HG02610 (cell line): ENCODE results near the gene AK4.

Experiments
- ATAC-seq: cut with Tn5 transposase; IDR thresholded peaks from one replicate; pipeline ENCODE4 v1.9.1; 2021; ENCODE audit warnings: mild to moderate bottlenecking, moderate library complexity; ENCODE audit not compliant: unreplicated experiment

The AK4 gene

DNA sequence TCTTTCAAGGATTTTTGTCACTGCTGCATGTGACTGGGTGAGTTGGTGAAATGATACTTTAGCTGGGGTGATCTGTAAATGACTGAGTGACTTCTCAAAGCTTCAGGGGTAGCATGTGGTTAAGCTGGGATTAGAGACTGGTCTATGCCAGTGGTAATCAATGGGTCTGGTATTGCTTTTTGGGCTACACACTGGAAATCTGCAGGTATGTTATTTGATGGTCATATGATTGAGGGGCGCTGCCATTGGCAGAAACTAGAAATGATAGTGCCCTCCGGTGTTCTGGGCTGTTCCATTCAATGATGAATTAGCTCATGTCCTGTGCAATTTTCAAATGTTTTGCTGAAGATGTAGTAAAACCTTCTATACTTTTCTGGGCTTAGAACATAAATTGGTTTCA, 121.6 kb downstream of the AK4 start:
- no peak for ATAC-seq

DNA sequence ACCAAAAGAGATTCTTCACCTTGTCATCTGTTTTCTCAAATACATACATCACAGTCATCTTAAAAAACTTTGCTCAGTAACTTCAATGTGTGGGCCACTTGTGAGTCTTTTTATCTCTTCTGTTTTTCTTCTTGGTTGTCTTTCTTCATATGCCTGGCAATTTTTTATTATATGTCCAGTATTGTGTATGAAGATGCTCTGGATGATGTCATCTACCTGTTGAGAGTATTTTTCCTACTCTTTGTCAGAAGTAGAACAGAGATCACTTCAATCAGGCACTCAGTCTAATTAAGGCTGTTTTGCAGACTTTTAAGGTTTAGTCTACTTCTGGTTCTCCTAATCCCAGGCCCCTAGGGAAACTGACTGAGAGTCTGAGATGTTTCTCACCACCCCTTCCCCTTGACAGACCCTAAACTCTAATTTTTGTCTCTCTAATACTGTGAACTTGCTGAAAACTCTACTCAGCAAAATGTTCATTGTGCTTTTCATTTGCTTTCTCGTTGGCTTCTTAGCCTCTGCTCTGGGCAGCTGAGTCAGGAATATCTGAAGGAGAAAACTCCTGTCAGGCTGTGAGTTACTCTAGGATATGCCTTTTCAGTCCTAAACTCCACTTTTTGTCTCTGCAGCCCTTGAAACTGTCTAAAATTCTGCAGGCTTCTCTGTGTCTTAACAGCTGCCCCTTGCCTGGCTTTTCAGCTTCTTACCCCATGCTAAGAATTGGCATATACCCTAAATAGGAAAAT, 128.4 kb downstream of the AK4 start:
- ATAC-seq: no peak

DNA sequence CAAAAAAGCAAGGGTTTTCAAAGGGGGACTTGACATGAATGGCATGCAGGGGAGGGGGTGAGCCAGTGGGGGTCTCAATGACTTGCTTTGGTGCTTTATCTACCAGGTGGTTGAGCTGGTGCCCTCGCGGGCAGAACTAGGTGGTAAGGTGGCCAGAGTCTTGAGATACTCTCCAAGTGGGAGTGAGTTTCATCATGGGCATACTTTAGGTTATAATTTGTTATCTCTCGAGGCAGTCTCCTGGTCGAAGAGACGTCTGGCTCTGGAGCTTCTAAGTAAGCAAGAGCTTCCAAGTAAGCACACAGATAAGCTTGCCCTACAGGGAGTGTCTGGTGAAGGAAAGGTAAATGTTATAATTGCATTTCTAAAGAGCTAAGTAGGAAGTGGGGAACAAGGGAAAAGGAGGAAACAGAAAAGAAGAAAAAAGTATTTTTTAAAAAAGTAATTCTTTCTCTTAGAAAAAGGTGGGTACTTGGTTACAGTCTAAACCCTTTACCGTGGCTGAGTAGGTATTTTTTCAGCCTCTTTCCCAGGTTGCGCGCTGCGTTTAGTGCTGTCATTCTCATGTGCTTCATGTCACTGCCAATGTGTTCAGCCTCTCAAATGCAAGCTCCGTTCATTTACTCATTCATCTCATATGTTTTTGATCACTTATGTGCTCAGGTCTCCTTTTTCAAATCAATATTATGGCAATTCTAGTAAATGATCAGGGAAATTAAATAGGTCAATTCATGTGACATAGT, 129.8 kb downstream of the AK4 start:
- no peak for ATAC-seq

DNA sequence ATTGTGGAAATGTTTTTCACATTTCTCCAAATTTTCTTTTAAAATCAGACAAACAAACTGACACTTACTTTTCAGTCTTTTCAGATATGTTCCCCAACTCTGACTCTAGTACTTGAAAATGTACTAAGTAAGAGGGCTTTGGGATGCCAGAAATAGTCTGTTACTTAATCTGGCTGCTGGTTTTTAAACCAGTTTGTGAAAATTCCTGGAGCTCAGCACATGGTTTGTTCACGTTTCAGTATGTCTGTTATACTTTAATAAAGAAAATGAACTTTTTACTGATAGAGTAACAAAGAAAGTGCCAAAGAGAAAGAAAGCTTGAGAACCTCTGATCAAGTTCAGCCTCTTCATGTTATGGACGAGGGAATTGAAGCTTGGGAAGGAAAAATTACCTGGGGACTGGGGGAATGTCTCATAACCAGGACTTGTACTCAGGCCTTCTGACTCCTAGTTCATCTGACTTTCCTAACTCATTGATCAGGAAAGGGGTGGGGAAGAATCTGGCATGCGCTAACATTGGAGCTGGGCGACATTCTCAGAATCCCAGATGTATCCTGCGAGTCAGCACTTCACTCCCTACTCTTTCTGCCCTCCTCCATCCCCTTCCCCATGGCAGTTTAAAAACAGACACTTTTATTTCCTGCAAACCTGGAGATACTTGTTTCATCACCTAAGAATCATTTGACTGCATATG, 130.5 kb downstream of the AK4 start:
- no peak for ATAC-seq

DNA sequence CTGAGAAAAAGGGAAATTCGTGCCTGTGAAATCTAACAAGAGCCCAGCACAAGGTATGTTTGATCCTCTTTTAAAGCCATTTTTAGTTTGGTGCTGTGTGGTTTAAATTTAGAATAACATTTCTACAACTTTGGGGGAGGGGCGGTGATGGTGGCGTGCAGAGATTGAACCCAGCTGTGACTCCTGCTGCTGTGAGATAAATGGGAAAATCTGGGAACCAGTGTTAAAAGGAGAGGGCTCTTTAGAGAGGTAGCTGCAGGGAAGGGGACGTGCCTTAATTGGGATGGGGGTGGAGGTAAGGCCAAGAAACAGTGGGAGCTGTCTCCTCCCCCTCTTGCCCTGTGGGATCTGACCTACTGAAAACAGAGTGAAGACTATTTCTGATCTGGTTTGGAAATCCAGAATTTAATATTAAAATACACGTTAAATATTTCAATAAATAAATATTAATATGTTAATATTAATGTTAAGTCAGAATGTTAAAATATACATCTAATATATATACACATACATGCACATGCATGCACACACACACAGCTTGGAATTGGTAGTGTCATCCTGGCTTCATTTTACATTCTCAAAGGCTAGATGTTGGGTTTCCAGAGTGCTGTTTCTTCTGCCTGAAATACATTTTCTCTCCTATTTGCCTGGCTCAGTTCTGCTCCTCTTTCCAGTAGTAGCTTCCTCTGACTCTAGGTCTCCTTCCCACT, 131.2 kb downstream of the AK4 start:
- ATAC-seq: no peak
